GM18870 (cell line): Measurements from ENCODE around the gene USP48.
"Not testable (repeated sequence)": the region's sequence is repeated elsewhere in the genome, so short reads cannot be mapped to it uniquely, and the experiment has no call there.

Experiments
- ATAC-seq: cut with Tn5 transposase; IDR thresholded peaks from one replicate; pipeline ENCODE4 v1.9.1; 2021; ENCODE audit warnings: moderate library complexity; ENCODE audit not compliant: unreplicated experiment

The USP48 gene

GRCh38 chr1:21641076-21641475 lies 141.9 kb downstream of the USP48 start:
- ATAC-seq = no peak

GRCh38 chr1:21640653-21641052 lies 142.3 kb downstream of the USP48 start:
- ATAC-seq = no peak

DNA sequence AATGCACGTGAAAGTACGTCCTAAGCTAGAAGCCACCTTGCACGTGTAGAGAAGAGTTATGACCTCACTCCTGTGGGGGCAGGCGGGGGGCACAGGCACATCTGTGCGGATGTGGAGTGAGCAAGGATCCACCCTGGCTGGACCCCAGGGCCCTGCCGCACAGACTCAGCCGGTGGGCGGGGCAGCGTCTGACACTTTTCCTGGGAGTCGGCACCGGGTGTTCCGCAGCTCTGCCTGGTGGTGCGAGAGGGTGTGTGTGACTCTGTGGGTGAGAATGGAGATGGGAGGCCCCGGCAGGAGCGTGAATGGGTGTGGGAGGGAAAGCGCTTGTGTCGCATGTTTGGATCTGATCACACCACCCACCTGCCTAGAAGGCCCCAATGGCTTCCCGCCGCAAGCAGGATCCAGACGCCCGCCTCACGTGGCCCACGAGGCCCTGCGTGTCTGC lies 143.3 kb downstream of the USP48 start:
- no peak for ATAC-seq

GRCh38 chr1:21638531-21639341 lies 144.2 kb downstream of the USP48 start:
- ATAC-seq = no peak

DNA sequence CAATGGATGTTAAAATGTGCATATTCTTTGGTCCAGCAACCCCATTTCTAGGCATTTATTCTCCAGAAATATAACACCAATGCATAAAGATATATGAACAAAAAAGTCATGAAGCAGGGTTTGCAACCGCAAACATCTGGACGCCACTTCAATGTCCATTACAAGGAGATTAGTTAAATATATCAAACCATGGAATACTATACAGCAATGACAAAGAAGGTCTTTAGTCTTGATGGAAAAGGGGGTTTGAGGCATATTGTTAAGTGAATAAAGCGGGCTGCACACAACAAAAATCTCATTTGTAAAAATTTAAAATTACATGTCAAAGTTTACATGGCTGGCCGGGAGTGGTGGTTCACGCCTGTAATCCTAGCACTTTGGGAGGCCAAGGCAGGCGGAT lies 145.4 kb downstream of the USP48 start:
- no peak for ATAC-seq

GRCh38 chr1:21636029-21636428 lies 146.9 kb downstream of the USP48 start:
- no peak for ATAC-seq

DNA sequence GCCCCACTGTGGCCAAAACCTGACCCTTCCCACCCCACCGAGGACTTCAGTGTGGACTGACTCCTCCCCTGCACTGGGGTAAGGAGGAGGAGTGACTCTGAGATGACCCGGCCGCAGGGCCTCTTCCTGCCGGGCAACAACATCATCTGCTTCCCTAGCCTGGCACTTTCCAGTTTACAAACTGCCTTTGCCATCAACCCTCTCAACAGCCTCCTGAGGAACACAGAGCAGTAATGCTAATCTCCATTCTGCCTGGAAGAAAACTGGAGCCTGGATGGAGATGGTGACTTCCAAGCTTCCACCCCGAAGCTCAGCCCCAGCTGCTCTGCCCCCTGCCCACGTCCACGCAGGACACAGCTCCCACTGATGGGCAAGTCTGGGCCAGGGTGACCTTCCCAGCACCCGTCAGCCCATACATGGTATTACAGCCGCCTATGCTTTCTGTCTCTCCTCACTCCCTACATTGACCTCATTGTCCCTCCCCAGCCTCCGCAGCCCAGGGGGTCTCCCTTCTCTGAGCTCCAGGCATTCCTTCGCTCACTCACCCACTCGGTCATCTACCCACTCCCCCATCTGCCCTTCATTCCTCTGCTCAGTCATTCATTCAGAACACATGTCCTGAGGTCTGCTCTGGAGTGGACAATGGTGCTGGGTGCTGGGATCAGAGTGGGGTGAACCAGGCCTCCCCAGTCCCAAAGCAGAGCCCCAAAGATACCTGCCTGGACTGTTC lies 148.0 kb downstream of the USP48 start:
- no peak for ATAC-seq

DNA sequence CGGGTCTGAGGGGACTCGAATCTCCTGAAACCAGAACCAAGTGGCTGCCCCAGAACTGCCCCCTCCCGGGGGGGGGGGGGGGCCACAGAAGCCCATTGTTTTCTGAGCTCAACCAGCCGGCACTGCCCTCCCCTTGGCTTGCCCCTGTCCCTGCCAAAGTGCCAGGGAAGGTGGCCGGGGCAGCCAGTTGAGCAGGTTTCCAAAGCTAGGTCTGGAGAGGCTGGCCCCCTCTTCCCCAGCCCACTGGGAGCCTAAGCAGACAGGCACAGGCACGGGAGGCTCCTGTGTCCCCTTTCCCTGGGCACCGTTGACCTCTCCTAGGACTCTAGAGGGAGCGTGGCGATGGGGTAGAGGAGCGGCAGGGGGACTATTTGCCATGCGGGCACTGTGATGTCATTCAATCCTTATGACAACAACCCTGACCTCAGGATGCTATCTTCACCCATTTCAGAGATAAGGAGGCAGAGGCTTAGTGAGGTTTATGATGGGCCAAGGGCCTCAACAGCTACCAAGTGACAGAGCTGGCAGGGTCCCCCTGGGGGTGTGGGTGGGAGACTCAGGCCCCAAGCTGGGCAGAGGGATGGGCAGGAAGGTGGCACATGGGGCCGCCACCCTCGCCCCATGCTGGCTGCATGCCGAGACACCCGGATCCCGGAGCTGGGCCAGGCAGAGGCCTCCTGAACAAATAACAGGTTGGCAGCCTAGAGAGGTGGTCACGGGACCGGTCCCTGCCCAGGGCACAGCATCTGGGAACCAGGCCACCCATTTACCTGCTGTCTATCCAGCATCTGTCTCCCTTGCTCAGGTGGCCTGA lies 148.8 kb downstream of the USP48 start:
- no peak for ATAC-seq

GRCh38 chr1:21633141-21633755 lies 149.7 kb downstream of the USP48 start:
- ATAC-seq = no peak

DNA sequence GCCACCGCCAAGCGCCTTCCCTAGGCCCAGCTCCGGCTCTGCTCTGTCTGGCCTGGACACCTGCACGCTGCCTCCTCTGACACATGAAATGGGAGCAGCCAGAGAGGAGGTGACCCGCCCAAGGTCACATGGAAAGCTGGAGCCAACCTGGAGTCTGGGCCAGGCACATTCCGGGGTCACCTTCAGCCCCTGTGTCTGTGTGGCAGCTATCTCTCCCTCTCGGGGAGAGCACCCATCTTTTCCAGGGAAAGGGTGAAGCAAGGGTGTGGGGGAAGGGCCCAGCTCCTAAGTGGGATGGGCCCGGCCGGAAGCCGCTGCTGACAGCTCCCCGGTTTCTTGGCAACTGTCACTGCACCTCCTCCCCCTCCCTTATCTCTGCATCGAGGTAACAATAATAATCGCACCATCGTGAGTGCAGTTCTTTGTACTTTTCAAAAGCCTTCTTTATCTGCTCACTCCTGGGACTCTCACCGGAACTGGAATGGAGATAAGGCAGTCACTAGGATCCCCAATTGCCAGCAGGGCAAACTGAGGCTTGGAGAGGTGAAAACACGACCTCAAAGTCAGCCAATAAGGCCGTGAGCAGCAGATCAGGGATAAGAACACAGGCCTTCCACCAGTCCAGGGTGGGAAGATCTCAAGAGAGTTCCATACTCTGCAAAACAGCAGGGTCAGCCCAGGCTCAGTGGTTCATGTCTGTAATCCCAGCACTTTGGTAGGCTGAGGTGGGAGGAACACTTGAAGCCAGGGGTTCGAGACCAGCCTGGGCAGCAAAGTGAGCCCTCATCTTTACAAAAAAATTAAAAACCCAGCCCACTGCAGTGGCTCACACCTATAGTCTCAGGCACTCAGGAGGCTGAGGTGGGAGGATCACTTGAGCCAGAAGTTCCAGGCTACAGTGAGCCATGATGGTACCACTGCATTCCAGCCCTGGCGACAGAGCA lies 150.7 kb downstream of the USP48 start:
- no peak for ATAC-seq

DNA sequence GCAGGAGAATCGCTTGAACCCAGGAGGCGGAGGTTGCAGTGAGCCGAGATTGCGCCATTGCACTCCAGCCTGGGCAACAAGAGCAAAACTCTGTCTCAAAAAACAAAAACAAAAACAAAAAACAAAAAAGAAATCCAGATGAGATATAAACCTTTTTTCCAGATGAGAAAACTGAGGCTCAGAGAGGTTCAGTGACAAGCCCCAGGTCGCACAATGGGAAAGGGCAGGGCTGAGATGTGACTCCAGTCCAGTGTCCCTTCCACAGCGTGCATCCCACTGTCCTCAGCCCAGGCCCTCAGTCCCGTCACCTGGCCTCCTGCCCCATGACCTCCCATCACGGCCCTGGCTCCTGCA lies 151.4 kb downstream of the USP48 start:
- not testable (repeated sequence) for ATAC-seq

DNA sequence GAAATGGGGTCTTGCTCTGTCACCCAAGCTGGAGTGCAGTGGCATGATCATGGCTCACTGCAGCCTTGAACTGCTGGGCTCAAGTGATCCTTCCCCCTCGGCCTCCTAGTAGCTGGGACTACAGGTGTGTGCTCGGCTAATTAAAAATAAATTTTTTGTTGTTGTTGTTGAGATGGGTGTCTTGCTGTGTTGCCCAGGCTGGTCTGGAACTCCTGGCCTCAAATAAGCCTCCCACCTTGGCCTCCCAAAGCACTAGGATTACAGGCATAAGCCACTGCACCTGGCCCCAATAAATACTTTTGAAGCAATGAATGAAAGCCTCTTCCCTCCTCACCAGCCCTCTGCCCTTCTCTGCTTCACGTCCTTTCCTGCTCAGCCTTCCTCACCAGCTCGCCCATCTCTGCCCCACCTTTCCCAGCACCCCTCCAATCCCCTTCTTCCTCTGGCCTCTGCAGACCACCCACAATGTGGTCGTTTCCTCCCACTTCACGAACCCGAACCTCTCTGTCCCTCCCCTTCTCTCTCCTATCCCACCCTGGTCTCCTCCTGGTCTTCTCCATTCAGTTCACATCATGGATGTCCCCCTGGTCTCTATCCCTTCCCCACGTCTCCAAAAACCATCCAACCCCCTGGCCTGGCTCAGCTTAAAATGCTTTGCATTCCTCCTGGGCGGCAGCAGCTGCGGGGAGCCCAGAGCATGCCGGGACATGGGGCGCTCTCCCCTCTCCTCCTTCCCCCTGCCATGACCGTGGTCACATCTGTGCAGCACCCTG lies 152.2 kb downstream of the USP48 start:
- ATAC-seq = no peak

- no peak for ATAC-seq
Measured at GRCh38 chr1:21629971-21630370, 153.0 kb downstream of the USP48 start.

DNA sequence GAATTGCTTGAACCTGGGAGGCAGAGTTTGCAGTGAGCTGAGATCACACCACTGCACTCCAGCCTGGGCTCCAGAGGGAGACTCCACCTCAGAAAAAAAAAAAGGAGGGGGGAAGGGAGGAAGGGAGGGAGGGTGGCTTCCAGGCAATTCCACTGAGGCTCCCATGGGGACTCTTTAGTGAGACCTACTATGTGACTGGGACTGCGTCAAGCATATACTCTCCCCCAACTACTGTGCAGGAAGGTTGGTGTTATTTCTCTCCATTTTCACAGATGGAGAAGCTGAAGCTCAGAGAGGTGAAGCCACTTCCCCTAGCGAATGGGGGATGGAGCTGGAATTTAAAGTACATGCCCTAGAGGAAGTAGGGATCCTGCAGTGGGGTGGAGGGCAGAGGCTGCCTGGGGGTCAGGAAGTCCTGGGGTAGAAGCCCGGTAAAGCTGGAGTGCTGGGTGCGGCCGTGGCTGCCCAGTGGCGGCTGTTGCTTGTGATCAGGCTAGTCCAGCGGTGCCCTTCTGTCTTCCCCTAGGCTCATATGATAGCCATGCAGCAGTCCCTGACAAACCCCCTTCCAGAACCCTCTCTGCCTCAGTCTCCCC lies 154.1 kb downstream of the USP48 start:
- no peak for ATAC-seq
